ENCODE measurements around the gene DNASE1. TPM values are rescaled to one million over a fixed set of nuclear protein-coding genes. Genes with fewer than 3 reads are reported as not detected.

Gene DNASE1
- 3.5 and 7.2 TPM in 2 replicates for total RNA-seq

GRCh38 chr16:3654249-3654991 lies at the start of gene DNASE1:
TSS of gene DNASE1 (plus strand) at chr16:3654691. CDS start at chr16:3655374, 683 bp downstream.

GRCh38 chr16:3611146-3611975 lies 43.1 kb upstream of the DNASE1 start, which contains the start of gene SLX4:
TSS of gene SLX4 (minus strand) at chr16:3611606. CDS start at chr16:3608964, 2,642 bp downstream.

Other genes starting within 250 kb of the DNASE1 start
- 1.1 and 1.2 TPM in 2 replicates for gene ZNF597, start 211.2 kb upstream of the DNASE1 start, total RNA-seq
- 9.5 and 11.3 TPM in 2 replicates for gene NAA60, start 211.0 kb upstream of the DNASE1 start, total RNA-seq
- gene C16orf90, start 159.2 kb upstream of the DNASE1 start, total RNA-seq, result not detected in 2 replicates
- gene CLUAP1, start 153.7 kb upstream of the DNASE1 start, total RNA-seq, result 17.9 and 23.2 TPM in 2 replicates
- not detected in 2 replicates for gene NLRC3, start 77.3 kb upstream of the DNASE1 start, total RNA-seq
- gene SLX4, start 43.1 kb upstream of the DNASE1 start, total RNA-seq, result 5.7 and 6.1 TPM in 2 replicates
- 96.8 and 156 TPM in 2 replicates for gene TRAP1, start 62.8 kb downstream of the DNASE1 start, total RNA-seq
- 8.6 and 16.8 TPM in 2 replicates for gene CREBBP, start 226.0 kb downstream of the DNASE1 start, total RNA-seq

All from myometrial cell (primary cell).